Subcutaneous abdominal adipose tissue (tissue), 5 donors: Measurements from ENCODE around the gene PXYLP1.

Experiments used
- H3K27ac ChIP-seq: one replicate; pipeline ENCODE4 v1.7.0; 2013; ENCODE audit warnings: low read depth, mild to moderate bottlenecking, inconsistent platforms, low read length, moderate library complexity
- H3K27me3 ChIP-seq, 5 donors: one replicate each; pipeline ENCODE4 v1.7.0; 2013; ENCODE audit warnings: low read length in 5 of 5, inconsistent platforms in 1 of 5; ENCODE audit not compliant: control insufficient read depth in 5 of 5, insufficient read depth in 4 of 5
- H3K36me3 ChIP-seq, 5 donors: one replicate each; pipeline ENCODE4 v1.7.0; 2013; ENCODE audit warnings: low read length in 5 of 5; ENCODE audit not compliant: control insufficient read depth in 5 of 5, insufficient read depth in 5 of 5
- H3K4me1 ChIP-seq, 5 donors: one replicate each; pipeline ENCODE4 v1.7.0; 2013; ENCODE audit warnings: low read length in 5 of 5, mild to moderate bottlenecking in 3 of 5, moderate library complexity in 1 of 5; ENCODE audit not compliant: control insufficient read depth in 5 of 5, insufficient read depth in 5 of 5
- H3K4me3 ChIP-seq, 5 donors: one replicate each; pipeline ENCODE4 v1.7.0; 2013; ENCODE audit warnings: low read length in 5 of 5, low read depth in 1 of 5
- H3K9ac ChIP-seq, 5 donors: one replicate each; pipeline ENCODE4 v1.7.0; 2013; ENCODE audit warnings: low read length in 5 of 5, mild to moderate bottlenecking in 4 of 5, moderate library complexity in 3 of 5
- H3K9me3 ChIP-seq, 5 donors: one replicate each; pipeline ENCODE4 v1.7.0; 2013; ENCODE audit warnings: low read length in 5 of 5; ENCODE audit not compliant: control insufficient read depth in 5 of 5
- donor health status: healthy.
- donor health status: healthy.
- donor health status: healthy.
- donor health status: healthy.
- donor health status: healthy.

The PXYLP1 gene

DNA sequence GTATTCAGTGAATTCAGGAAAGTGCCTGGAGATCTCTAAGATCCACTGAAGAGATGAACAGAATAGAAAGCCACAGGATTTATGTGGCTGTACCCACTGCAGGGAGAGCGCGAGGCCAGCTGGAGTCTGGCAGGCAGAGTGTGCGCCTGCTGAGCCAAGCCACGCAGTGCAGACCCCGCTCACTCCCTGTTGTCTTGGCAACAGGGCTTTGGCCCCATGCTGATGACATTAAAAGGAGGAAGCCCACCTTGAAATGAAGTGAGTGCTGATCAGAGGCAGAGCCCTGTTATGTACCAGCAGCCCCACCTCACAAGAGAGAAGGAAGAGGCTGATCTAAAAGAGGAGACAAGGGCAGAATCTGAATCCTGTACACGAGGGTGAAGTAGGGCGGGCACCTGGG lies 36.7 kb downstream of the PXYLP1 start:
- Histone ChIP-seq H3K9me3 (no peaks in the 10 kb centered on the region), H3K27ac (no peak overlapping the region), H3K4me1 (peaks cover 0 to 3% (median 0%) of the 10 kb centered on the region in 5 donors), H3K9ac (no peak overlapping the region), H3K27me3 (no peaks in the 10 kb centered on the region), H3K4me3 (no peak overlapping the region), H3K36me3 (peaks cover 0 to 4% (median 2%) of the 10 kb centered on the region in 5 donors)

DNA sequence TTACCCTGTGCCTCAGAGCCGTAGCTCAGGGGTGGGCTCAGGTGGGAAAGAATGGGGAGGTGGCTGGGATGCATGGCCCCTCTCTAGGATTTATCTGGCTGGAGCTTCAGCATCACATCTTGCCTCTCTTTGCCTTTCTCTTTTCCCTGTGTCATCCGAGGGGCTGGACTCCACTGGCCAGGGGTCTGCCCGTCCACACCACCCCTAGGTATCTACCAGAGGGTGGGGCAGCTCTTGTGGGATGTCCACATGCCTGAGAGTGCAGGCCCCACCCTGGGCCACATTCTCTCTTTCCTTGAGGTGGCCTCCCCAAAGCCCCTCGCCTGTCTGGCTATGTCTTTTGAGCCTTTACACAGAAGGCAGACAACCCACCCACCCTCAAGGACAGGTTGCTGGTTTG lies 37.2 kb downstream of the PXYLP1 start:
- no peaks in the 10 kb centered on the region for H3K9me3 ChIP-seq
- H3K4me3 ChIP-seq, result no peak overlapping the region
- peaks cover 0 to 4% (median 2%) of the 10 kb centered on the region in 5 donors for H3K36me3 ChIP-seq
- no peak overlapping the region for H3K27ac ChIP-seq
- H3K4me1 ChIP-seq, result peaks cover 0 to 3% (median 0%) of the 10 kb centered on the region in 5 donors
- H3K9ac ChIP-seq, result no peak overlapping the region
- H3K27me3 ChIP-seq, result no peaks in the 10 kb centered on the region

DNA sequence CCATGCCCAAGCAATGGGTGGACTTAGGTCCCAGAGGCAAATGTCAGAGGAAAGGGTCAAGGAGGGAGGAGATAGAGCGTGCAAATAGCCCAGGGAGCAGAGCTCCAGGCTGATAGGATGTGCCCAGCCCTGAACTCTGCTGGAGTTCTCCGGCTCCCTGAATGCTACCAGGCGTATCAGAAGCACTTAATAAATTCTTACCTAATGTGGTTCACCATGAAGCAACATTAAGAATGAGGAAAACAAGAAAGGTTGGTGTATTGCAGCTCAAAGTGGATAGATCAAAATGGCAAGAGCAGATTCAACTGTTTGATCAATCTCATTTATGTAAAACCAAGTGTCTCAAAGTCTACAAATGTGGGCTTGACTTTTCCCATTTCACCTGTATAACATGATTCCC lies 38.3 kb downstream of the PXYLP1 start:
- H3K9ac ChIP-seq, result no peak overlapping the region
- H3K9me3 ChIP-seq, result no peaks in the 10 kb centered on the region
- H3K27ac ChIP-seq, result no peak overlapping the region
- peaks cover 0 to 3% (median 0%) of the 10 kb centered on the region in 5 donors for H3K4me1 ChIP-seq
- H3K4me3 ChIP-seq, result no peak overlapping the region
- H3K36me3 ChIP-seq, result peaks cover 0 to 4% (median 0%) of the 10 kb centered on the region in 5 donors
- H3K27me3 ChIP-seq, result no peaks in the 10 kb centered on the region

DNA sequence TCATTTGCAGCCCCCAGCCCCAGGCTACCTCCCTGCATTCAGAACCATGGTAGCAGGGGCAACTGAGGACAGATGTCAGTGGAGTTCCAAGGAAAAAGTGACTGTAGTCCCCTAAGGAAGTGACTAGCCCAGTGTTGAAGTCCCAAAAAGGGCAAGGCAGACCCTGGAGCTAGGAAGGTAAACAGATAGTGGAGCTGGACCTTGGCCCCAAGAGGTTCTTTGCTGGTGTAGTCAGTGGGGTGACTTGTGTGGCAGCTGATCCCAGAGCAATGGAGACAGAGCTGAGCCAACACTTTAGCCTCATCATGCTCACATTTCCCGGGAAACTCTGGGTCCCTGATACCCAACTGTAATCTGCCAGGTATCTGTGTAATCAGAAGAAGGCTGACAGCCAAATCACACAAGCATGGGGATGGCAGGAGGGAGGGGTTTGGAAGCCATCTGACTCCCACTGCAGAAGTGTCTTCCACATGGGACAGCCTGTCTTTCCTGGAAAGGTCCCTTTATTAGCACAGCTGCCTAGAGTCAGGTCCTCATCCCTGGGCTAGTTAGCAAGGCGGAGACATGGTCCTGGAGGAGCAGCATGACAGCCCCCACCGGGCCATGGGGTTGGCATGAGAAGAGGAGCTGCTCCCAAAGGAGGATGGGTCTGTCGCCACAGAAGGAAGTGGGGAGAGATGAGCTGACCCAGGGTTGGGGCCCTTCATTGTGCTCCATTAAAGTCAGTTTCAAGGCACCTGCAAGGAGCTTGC lies 39.8 kb downstream of the PXYLP1 start:
- Histone ChIP-seq H3K9ac (no peak overlapping the region), H3K4me1 (peaks cover 0 to 3% (median 0%) of the 10 kb centered on the region in 5 donors), H3K9me3 (no peaks in the 10 kb centered on the region), H3K36me3 (peaks cover 0 to 4% (median 0%) of the 10 kb centered on the region in 5 donors), H3K27me3 (no peaks in the 10 kb centered on the region), H3K4me3 (no peak overlapping the region), H3K27ac (no peak overlapping the region)

DNA sequence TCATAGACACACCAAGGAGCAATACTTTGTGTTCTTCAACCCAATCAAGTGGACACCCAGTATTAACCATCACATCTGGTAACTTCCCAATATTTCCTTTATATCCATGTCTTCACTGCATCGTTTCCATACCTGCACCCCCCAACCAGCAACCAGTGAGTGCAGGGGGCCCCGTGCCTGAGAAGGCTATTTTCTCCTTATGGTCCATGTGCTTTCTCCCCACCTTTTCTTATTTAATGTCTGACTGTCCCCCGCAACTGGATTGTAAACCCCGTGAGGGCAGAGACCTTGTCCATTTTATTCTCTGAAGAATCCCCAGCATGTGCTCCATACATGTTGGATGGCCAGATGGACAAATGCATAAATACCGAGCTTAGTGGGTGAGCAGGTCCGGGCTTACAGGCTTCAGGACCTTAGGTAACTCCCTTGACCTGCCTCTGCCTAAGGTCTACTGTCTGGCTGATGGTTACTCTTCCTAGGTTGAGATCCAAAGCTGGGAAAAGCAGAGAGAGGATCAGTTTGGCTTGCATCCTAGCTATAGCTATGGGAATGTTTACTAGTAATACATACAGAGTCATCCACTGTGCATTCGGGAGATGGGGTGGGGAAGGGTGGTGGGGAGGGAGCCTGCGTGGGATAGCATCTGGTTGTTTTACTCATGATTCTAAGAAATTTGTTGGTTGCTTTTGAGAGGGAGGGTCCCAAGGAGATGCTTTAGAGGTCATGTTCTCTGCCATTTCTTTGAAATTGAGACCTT lies 41.5 kb downstream of the PXYLP1 start:
- Histone ChIP-seq H3K9ac (no peak overlapping the region), H3K27ac (no peak overlapping the region), H3K27me3 (no peaks in the 10 kb centered on the region), H3K36me3 (peaks cover 0 to 4% (median 0%) of the 10 kb centered on the region in 5 donors), H3K9me3 (no peaks in the 10 kb centered on the region), H3K4me1 (no peaks in the 10 kb centered on the region), H3K4me3 (no peak overlapping the region)

DNA sequence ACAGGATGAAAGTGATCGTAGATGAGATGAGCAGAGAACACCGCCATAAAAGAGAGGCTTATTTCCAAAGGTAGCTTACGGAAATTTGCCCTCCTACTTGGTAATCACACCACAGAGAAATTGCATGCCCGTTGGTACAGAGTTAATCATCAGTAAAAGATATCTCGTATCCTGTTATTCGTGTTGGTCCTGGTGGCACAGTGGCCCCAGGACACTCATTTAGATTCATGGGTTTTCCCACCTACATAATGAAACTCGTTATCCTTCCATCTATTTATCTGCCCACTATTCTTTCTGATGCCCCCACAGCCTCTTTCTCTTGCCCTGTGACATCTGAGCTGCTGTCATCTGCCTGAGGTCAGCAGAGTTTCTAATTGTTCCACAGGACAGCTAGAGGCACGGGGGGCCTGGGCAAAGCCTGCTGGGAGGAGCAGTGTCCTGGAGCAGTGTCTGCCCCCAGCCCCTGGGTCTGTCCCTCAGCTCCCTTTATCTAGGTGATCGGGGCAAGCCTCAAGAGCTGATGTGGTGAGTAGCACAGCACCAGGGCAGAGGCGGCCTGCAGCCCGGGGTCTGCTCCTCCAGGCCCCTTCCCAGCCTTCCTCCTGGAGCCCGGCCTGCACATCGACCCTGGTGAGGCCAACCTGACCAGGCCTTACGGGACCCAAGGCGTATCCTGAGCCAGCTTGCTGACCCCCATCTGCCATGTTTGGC lies 42.2 kb downstream of the PXYLP1 start:
- Histone ChIP-seq H3K4me3 (no peak overlapping the region), H3K4me1 (peaks cover 0 to 5% (median 4%) of the 10 kb centered on the region in 5 donors), H3K9ac (no peak overlapping the region), H3K9me3 (no peaks in the 10 kb centered on the region), H3K27me3 (no peaks in the 10 kb centered on the region), H3K36me3 (peaks cover 0 to 4% (median 0%) of the 10 kb centered on the region in 5 donors), H3K27ac (no peak overlapping the region)

DNA sequence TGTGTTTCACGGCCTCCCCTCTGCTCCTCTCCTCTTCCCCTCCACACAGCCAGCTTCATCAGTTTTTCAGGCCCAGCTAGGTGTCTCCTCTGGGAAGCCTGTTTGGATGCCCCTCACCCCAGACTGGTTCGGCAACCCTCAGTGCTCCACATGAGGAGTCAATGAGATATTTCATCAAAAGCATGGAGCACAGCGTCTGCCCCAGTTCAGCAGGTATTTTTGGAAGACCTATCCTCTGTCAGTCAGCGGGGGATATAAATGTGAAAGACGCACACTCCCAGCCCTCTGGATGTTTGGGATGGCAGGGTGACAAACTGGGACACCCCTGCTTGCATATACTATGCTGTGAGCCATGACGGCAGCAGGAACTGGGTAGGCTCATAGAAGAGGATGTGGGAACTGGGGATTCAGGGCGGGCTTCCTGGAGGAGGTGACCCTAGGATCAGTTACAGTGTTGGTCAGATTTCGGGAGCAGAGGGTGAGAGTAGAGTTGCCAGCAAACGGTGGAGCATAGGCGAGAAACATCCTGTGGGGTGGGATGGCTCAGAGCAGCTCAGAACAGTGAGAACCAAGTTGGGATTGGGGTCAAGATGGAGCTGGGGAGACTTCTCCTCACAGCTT lies 42.9 kb downstream of the PXYLP1 start:
- Histone ChIP-seq H3K36me3 (peaks cover 0 to 4% (median 0%) of the 10 kb centered on the region in 5 donors), H3K27ac (no peak overlapping the region), H3K27me3 (no peaks in the 10 kb centered on the region), H3K9ac (no peak overlapping the region), H3K9me3 (no peaks in the 10 kb centered on the region), H3K4me1 (peaks cover 0 to 12% (median 9%) of the 10 kb centered on the region in 5 donors), H3K4me3 (no peak overlapping the region)

DNA sequence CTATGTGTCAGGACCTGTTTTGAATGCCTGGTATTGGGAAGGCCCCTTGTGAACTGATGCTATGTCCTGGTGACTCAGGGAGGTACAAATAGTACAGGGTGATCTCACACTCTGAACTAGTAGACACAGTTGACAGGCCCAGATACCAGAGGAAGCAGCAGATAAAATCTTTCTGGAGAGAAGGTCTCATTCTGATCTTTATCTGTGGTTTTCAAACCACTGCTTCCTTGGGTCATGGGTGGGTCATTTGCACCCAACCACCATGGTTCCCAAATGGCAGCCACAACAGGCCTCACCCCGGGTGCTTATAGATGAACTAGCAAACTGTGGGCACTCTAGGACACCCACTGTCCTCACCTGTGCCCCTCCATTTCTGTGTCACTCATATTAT lies 43.4 kb downstream of the PXYLP1 start:
- Histone ChIP-seq H3K27ac (no peak overlapping the region), H3K36me3 (peaks cover 0 to 4% (median 0%) of the 10 kb centered on the region in 5 donors), H3K4me3 (no peak overlapping the region), H3K4me1 (peaks cover 0 to 17% (median 14%) of the 10 kb centered on the region in 5 donors), H3K27me3 (no peaks in the 10 kb centered on the region), H3K9ac (no peak overlapping the region), H3K9me3 (no peaks in the 10 kb centered on the region)

DNA sequence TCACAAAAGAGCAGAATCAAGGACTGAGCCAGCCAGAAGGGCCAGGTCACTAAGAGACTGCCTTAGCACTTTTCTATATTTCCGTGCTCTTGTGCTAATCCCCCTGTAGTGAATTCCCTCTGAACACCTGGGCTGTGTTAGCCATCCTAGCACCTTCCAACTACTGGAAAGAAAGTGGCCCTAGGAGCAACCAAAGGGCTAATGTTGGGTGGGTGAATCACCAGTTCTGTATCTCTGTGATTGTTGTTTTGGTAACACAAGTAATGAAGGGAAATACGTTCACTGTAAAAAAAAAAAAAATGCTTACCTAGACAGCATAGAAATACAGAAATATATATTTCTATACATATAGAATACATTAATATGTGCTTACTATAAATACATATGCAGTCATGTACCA lies 43.9 kb downstream of the PXYLP1 start:
- Histone ChIP-seq H3K27me3 (no peaks in the 10 kb centered on the region), H3K4me1 (peaks cover 0 to 20% (median 18%) of the 10 kb centered on the region in 5 donors), H3K9ac (no peak overlapping the region), H3K27ac (no peak overlapping the region), H3K36me3 (peaks cover 0 to 4% (median 0%) of the 10 kb centered on the region in 5 donors), H3K4me3 (no peak overlapping the region), H3K9me3 (no peaks in the 10 kb centered on the region)
